IPS DF 4.7 (cell line): Measurements from ENCODE around the gene SORT1.
"Not testable (repeated sequence)": the region's sequence is repeated elsewhere in the genome, so short reads cannot be mapped to it uniquely, and the experiment has no call there.

ENCODE experiments used
- DNase-seq: peaks from one replicate; pipeline ENCODE4 v3.0.0-alpha.2; 2013; ENCODE audit warnings: low spot score; ENCODE audit errors: extremely low read depth

SORT1 gene

GRCh38 chr1:109396871-109397580, 692 bp downstream of the SORT1 start:
- no peak for DNase-seq

- DNase-seq: no peak
Measured at GRCh38 chr1:109396513-109396839, 1.2 kb downstream of the SORT1 start.

- DNase-seq: no peak
Measured at GRCh38 chr1:109395602-109396512, 1.9 kb downstream of the SORT1 start.

GRCh38 chr1:109395282-109395599, 2.5 kb downstream of the SORT1 start:
- not testable (repeated sequence) for DNase-seq

GRCh38 chr1:109394591-109395281, 3.0 kb downstream of the SORT1 start:
- DNase-seq: no peak

- no peak for DNase-seq
Measured at GRCh38 chr1:109393617-109394233, 4.0 kb downstream of the SORT1 start.

- DNase-seq: no peak
Measured at GRCh38 chr1:109392788-109393616, 4.7 kb downstream of the SORT1 start.

GRCh38 chr1:109392037-109392787, 5.5 kb downstream of the SORT1 start:
- DNase-seq: no peak

GRCh38 chr1:109391626-109392025, 6.1 kb downstream of the SORT1 start:
- DNase-seq: no peak

- no peak for DNase-seq
Measured at GRCh38 chr1:109391157-109391556, 6.6 kb downstream of the SORT1 start.

- DNase-seq: no peak
Measured at GRCh38 chr1:109389638-109390341, 7.9 kb downstream of the SORT1 start.

- DNase-seq: no peak
Measured at GRCh38 chr1:109388884-109389637, 8.7 kb downstream of the SORT1 start.

GRCh38 chr1:109388208-109388711, 9.5 kb downstream of the SORT1 start:
- no peak for DNase-seq

- DNase-seq: no peak
Measured at GRCh38 chr1:109386054-109386717, 11.5 kb downstream of the SORT1 start.

GRCh38 chr1:109385417-109385816, 12.3 kb downstream of the SORT1 start:
- DNase-seq: no peak

GRCh38 chr1:109383854-109384253, 13.9 kb downstream of the SORT1 start:
- no peak for DNase-seq

- no peak for DNase-seq
Measured at GRCh38 chr1:109383087-109383779, 14.5 kb downstream of the SORT1 start.

GRCh38 chr1:109381573-109381972, 16.1 kb downstream of the SORT1 start:
- DNase-seq: no peak
